ENCODE results near the gene SH2D6.

Gene SH2D6

GRCh38 chr2:85387754-85388153, 30.8 kb upstream of the SH2D6 start:
- no peak overlapping the region for H2BK120ac ChIP-seq (ENCODE audit: low read depth, low read length)
- no peak overlapping the region for H4K5ac ChIP-seq (ENCODE audit: low read length)
- WGBS (ENCODE audit: extremely low coverage, insufficient coverage, low lambda C conversion rate), result no CpG with 5 or more reads among the region's 2 CpGs
- no peaks in the 10 kb centered on the region for H3K27me3 ChIP-seq (ENCODE audit: insufficient read depth, low read length, poor library complexity)
- H3K4me2 ChIP-seq (ENCODE audit: low read length), result no peak overlapping the region
- no peaks in the 10 kb centered on the region for H3K79me1 ChIP-seq (ENCODE audit: low read length)
- no peaks in the 10 kb centered on the region for H3K36me3 ChIP-seq (ENCODE audit: control insufficient read depth, insufficient read depth, low read length)
- no peak overlapping the region for H4K8ac ChIP-seq (ENCODE audit: low read depth, low read length)
- H3K56ac ChIP-seq (ENCODE audit: low read length), result no peak overlapping the region
- H3K4ac ChIP-seq (ENCODE audit: low read depth, low read length), result no peak overlapping the region
- no peak overlapping the region for H3K23ac ChIP-seq (ENCODE audit: low read length)
- H3K79me2 ChIP-seq (ENCODE audit: control insufficient read depth, insufficient read depth, low read length), result no peaks in the 10 kb centered on the region
- H2AK5ac ChIP-seq (ENCODE audit: low read length), result no peak overlapping the region
- no peak overlapping the region for H3K18ac ChIP-seq (ENCODE audit: low read length)
- H2BK15ac ChIP-seq (replicated peaks; ENCODE audit: low read depth), result no peak overlapping the region
- no peak for DNase-seq
- H2BK5ac ChIP-seq (ENCODE audit: low read length), result no peak overlapping the region
- no peak overlapping the region for H3K4me3 ChIP-seq (ENCODE audit: low read length)
- H3K27ac ChIP-seq (ENCODE audit: low read depth, low read length), result no peak overlapping the region
- peaks cover 9% of the 10 kb centered on the region for H3K4me1 ChIP-seq (ENCODE audit: control insufficient read depth, low read depth, low read length)
- H3K9ac ChIP-seq (ENCODE audit: low read length), result no peak overlapping the region

- no peaks in the 10 kb centered on the region for H3K27me3 ChIP-seq (ENCODE audit: insufficient read depth, low read length, poor library complexity)
- no peak overlapping the region for H4K8ac ChIP-seq (ENCODE audit: low read depth, low read length)
- H3K4me1 ChIP-seq (ENCODE audit: control insufficient read depth, low read depth, low read length), result peaks cover 9% of the 10 kb centered on the region
- no peaks in the 10 kb centered on the region for H3K36me3 ChIP-seq (ENCODE audit: control insufficient read depth, insufficient read depth, low read length)
- H3K4me2 ChIP-seq (ENCODE audit: low read length), result no peak overlapping the region
- no peaks in the 10 kb centered on the region for H3K79me1 ChIP-seq (ENCODE audit: low read length)
- no peak overlapping the region for H4K5ac ChIP-seq (ENCODE audit: low read length)
- H3K79me2 ChIP-seq (ENCODE audit: control insufficient read depth, insufficient read depth, low read length), result no peaks in the 10 kb centered on the region
- no peak overlapping the region for H2BK15ac ChIP-seq (replicated peaks; ENCODE audit: low read depth)
- no peak overlapping the region for H3K23ac ChIP-seq (ENCODE audit: low read length)
- H2BK120ac ChIP-seq (ENCODE audit: low read depth, low read length), result no peak overlapping the region
- no peak overlapping the region for H3K9ac ChIP-seq (ENCODE audit: low read length)
- WGBS (ENCODE audit: extremely low coverage, insufficient coverage, low lambda C conversion rate), result no CpG with 5 or more reads among the region's 9 CpGs
- no peak overlapping the region for H3K18ac ChIP-seq (ENCODE audit: low read length)
- no peak for DNase-seq
- no peak overlapping the region for H2BK5ac ChIP-seq (ENCODE audit: low read length)
- H3K4ac ChIP-seq (ENCODE audit: low read depth, low read length), result no peak overlapping the region
- H3K56ac ChIP-seq (ENCODE audit: low read length), result no peak overlapping the region
- no peak overlapping the region for H3K27ac ChIP-seq (ENCODE audit: low read depth, low read length)
- H3K4me3 ChIP-seq (ENCODE audit: low read length), result no peak overlapping the region
- H2AK5ac ChIP-seq (ENCODE audit: low read length), result no peak overlapping the region
These were observed 29.5 kb upstream of the SH2D6 start for GRCh38 chr2:85388878-85389538.

- Histone ChIP-seq H2BK5ac (ENCODE audit: low read length) (no peak overlapping the region), H3K4me3 (ENCODE audit: low read length) (no peak overlapping the region), H3K36me3 (ENCODE audit: control insufficient read depth, insufficient read depth, low read length) (no peaks in the 10 kb centered on the region), H3K27ac (ENCODE audit: low read depth, low read length) (no peak overlapping the region), H2BK120ac (ENCODE audit: low read depth, low read length) (no peak overlapping the region), H3K79me2 (ENCODE audit: control insufficient read depth, insufficient read depth, low read length) (no peaks in the 10 kb centered on the region), H2AK5ac (ENCODE audit: low read length) (no peak overlapping the region), H3K4ac (ENCODE audit: low read depth, low read length) (no peak overlapping the region), H3K9ac (ENCODE audit: low read length) (no peak overlapping the region), H3K27me3 (ENCODE audit: insufficient read depth, low read length, poor library complexity) (no peaks in the 10 kb centered on the region), H3K18ac (ENCODE audit: low read length) (no peak overlapping the region), H3K23ac (ENCODE audit: low read length) (no peak overlapping the region), H4K5ac (ENCODE audit: low read length) (no peak overlapping the region), H4K8ac (ENCODE audit: low read depth, low read length) (no peak overlapping the region), H3K4me2 (ENCODE audit: low read length) (no peak overlapping the region), H3K79me1 (ENCODE audit: low read length) (no peaks in the 10 kb centered on the region), H3K4me1 (ENCODE audit: control insufficient read depth, low read depth, low read length) (no peaks in the 10 kb centered on the region), H3K56ac (ENCODE audit: low read length) (no peak overlapping the region), H2BK15ac (replicated peaks; ENCODE audit: low read depth) (no peak overlapping the region)
- peak; percentile 78 for DNase-seq
- WGBS (ENCODE audit: extremely low coverage, insufficient coverage, low lambda C conversion rate), result no CpG with 5 or more reads among the region's 11 CpGs
These were observed 27.4 kb upstream of the SH2D6 start for GRCh38 chr2:85390941-85391669.

- no peaks in the 10 kb centered on the region for H3K4me1 ChIP-seq (ENCODE audit: control insufficient read depth, low read depth, low read length)
- no peak overlapping the region for H2BK15ac ChIP-seq (replicated peaks; ENCODE audit: low read depth)
- no peak overlapping the region for H3K4me3 ChIP-seq (ENCODE audit: low read length)
- no peaks in the 10 kb centered on the region for H3K27me3 ChIP-seq (ENCODE audit: insufficient read depth, low read length, poor library complexity)
- H3K18ac ChIP-seq (ENCODE audit: low read length), result no peak overlapping the region
- no peak overlapping the region for H3K9ac ChIP-seq (ENCODE audit: low read length)
- no peak overlapping the region for H2BK5ac ChIP-seq (ENCODE audit: low read length)
- H4K8ac ChIP-seq (ENCODE audit: low read depth, low read length), result no peak overlapping the region
- H3K23ac ChIP-seq (ENCODE audit: low read length), result no peak overlapping the region
- H3K4me2 ChIP-seq (ENCODE audit: low read length), result no peak overlapping the region
- no peaks in the 10 kb centered on the region for H3K36me3 ChIP-seq (ENCODE audit: control insufficient read depth, insufficient read depth, low read length)
- H3K56ac ChIP-seq (ENCODE audit: low read length), result no peak overlapping the region
- H3K79me1 ChIP-seq (ENCODE audit: low read length), result no peaks in the 10 kb centered on the region
- no peak for DNase-seq
- no peak overlapping the region for H3K4ac ChIP-seq (ENCODE audit: low read depth, low read length)
- H3K79me2 ChIP-seq (ENCODE audit: control insufficient read depth, insufficient read depth, low read length), result no peaks in the 10 kb centered on the region
- no peak overlapping the region for H2AK5ac ChIP-seq (ENCODE audit: low read length)
- no peak overlapping the region for H4K5ac ChIP-seq (ENCODE audit: low read length)
- no CpG with 5 or more reads among the region's 4 CpGs for WGBS (ENCODE audit: extremely low coverage, insufficient coverage, low lambda C conversion rate)
- H3K27ac ChIP-seq (ENCODE audit: low read depth, low read length), result no peak overlapping the region
- H2BK120ac ChIP-seq (ENCODE audit: low read depth, low read length), result no peak overlapping the region
These were observed 24.7 kb upstream of the SH2D6 start for GRCh38 chr2:85393836-85394235.

GRCh38 chr2:85394261-85394681, 24.2 kb upstream of the SH2D6 start:
- Histone ChIP-seq H3K36me3 (ENCODE audit: control insufficient read depth, insufficient read depth, low read length) (no peaks in the 10 kb centered on the region), H2BK15ac (replicated peaks; ENCODE audit: low read depth) (no peak overlapping the region), H3K4me2 (ENCODE audit: low read length) (no peak overlapping the region), H4K8ac (ENCODE audit: low read depth, low read length) (no peak overlapping the region), H3K4ac (ENCODE audit: low read depth, low read length) (no peak overlapping the region), H3K9ac (ENCODE audit: low read length) (no peak overlapping the region), H3K27me3 (ENCODE audit: insufficient read depth, low read length, poor library complexity) (no peaks in the 10 kb centered on the region), H2BK5ac (ENCODE audit: low read length) (no peak overlapping the region), H3K4me3 (ENCODE audit: low read length) (no peak overlapping the region), H3K79me2 (ENCODE audit: control insufficient read depth, insufficient read depth, low read length) (no peaks in the 10 kb centered on the region), H3K23ac (ENCODE audit: low read length) (no peak overlapping the region), H3K79me1 (ENCODE audit: low read length) (no peaks in the 10 kb centered on the region), H3K27ac (ENCODE audit: low read depth, low read length) (no peak overlapping the region), H3K18ac (ENCODE audit: low read length) (no peak overlapping the region), H2BK120ac (ENCODE audit: low read depth, low read length) (no peak overlapping the region), H3K4me1 (ENCODE audit: control insufficient read depth, low read depth, low read length) (no peaks in the 10 kb centered on the region), H3K56ac (ENCODE audit: low read length) (no peak overlapping the region), H2AK5ac (ENCODE audit: low read length) (no peak overlapping the region), H4K5ac (ENCODE audit: low read length) (no peak overlapping the region)
- WGBS (ENCODE audit: extremely low coverage, insufficient coverage, low lambda C conversion rate), result no CpG with 5 or more reads among the region's 4 CpGs
- DNase-seq, result no peak

Data from mesendoderm (in vitro differentiated cells).